SJCRH30 (cell line): Measurements from ENCODE around the gene TMEM45A. TPM values are rescaled to one million over a fixed set of nuclear protein-coding genes. Genes with fewer than 3 reads are reported as not detected.
"Not testable (repeated sequence)": the region's sequence is repeated elsewhere in the genome, so short reads cannot be mapped to it uniquely, and the experiment has no call there.

Experiments used
- DNase-seq, 2 experiments: peaks; one replicate each; pipeline ENCODE4 v3.0.0-alpha.2; 2015 to 2020
- H3K27ac ChIP-seq: fragments of 250-450 bp; sonication (Bioruptor Pico); 2 replicates; pipeline ENCODE4 v1.5.1; 2020; ENCODE audit warnings: mild to moderate bottlenecking, moderate library complexity
- H3K27me3 ChIP-seq: fragments of 250-450 bp; sonication (Bioruptor Pico); 2 replicates; pipeline ENCODE4 v1.5.1; 2020; ENCODE audit warnings: mild to moderate bottlenecking, moderate library complexity
- H3K36me3 ChIP-seq: fragments of 250-450 bp; sonication (Bioruptor Pico); 2 replicates; pipeline ENCODE4 v1.5.1; 2020; ENCODE audit warnings: mild to moderate bottlenecking, moderate library complexity
- H3K4me1 ChIP-seq: fragments of 250-450 bp; sonication (Bioruptor Pico); 2 replicates; pipeline ENCODE4 v1.5.1; 2020; ENCODE audit warnings: mild to moderate bottlenecking, moderate library complexity
- H3K4me3 ChIP-seq: fragments of 250-450 bp; sonication (Bioruptor Pico); 2 replicates; pipeline ENCODE4 v1.5.1; 2020; ENCODE audit warnings: mild to moderate bottlenecking, moderate library complexity
- H3K9me3 ChIP-seq: fragments of 250-450 bp; sonication (Bioruptor Pico); replicated peaks from 2 replicates; pipeline ENCODE4 v1.5.1; 2020; ENCODE audit warnings: mild to moderate bottlenecking, moderate library complexity
- total RNA-seq: library from RNA; depleted of rRNA; stranded (reverse); fragments of >200 nt; shearing (Covaris generic); gene quantifications from 2 replicates; pipeline ENCODE4 v1.2.3, GENCODE V29; 2014

The TMEM45A gene
- total RNA-seq, 1 experiment from 2014 or later = 30.2 TPM

GRCh38 chr3:100509818-100510217 lies 17.4 kb downstream of the TMEM45A start:
- DNase-seq, H3K27me3 ChIP-seq, H3K27ac ChIP-seq, H3K36me3 ChIP-seq, H3K4me1 ChIP-seq, H3K9me3 ChIP-seq, H3K4me3 ChIP-seq: not testable (repeated sequence)

GRCh38 chr3:100516232-100516631 lies 23.8 kb downstream of the TMEM45A start:
- Histone ChIP-seq H3K4me1 (no peaks in the 10 kb centered on the region), H3K9me3 (peaks cover 3% of the 10 kb centered on the region), H3K36me3 (no peaks in the 10 kb centered on the region), H3K27me3 (no peaks in the 10 kb centered on the region), H3K4me3 (no peak overlapping the region), H3K27ac (no peak overlapping the region)
- no peak for DNase-seq

DNA sequence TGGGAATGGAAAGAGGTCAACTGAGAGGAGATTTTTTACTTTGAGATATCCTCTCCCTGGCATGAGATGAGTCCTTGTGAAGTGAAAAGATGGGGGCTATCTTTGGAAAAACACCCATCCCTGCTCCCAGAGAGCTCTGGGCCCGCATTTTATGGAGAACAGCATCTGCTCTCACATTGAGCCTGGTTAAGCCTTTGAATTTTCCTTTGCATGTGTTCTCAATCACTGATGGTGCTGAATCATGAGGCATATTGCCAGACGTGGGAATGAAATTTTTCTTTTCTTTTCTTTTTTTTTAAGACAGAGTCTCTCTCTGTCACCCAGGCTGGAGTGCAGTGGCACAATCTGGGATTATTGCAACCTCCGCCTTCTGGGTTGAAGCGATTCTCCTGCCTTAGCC lies 24.4 kb downstream of the TMEM45A start:
- H3K27ac ChIP-seq = no peak overlapping the region
- no peak for DNase-seq
- no peak overlapping the region for H3K4me3 ChIP-seq
- H3K27me3 ChIP-seq = no peaks in the 10 kb centered on the region
- peaks cover 3% of the 10 kb centered on the region for H3K9me3 ChIP-seq
- no peaks in the 10 kb centered on the region for H3K36me3 ChIP-seq
- no peaks in the 10 kb centered on the region for H3K4me1 ChIP-seq

DNA sequence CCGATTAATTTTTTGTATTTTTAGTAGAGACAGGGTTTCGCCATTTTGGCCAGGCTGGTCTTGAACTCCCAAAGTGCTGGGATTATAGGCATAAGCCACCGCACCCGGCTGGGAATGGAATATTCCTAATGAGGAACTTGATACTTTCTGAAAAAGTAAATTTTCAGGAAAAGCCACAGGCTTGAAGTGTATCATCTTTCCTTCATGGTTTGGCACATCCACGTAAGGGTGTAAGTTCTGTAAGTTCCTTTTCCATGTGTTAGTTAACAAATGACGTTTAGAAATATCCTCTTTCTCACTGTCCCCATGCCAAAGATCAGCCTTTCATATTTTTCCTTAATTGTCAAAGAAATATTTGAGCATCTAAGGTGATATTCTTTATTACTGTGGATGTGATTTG lies 24.9 kb downstream of the TMEM45A start:
- Histone ChIP-seq H3K4me3 (no peak overlapping the region), H3K36me3 (no peaks in the 10 kb centered on the region), H3K4me1 (no peaks in the 10 kb centered on the region), H3K27ac (no peak overlapping the region), H3K27me3 (no peaks in the 10 kb centered on the region), H3K9me3 (peaks cover 3% of the 10 kb centered on the region)
- DNase-seq = no peak

DNA sequence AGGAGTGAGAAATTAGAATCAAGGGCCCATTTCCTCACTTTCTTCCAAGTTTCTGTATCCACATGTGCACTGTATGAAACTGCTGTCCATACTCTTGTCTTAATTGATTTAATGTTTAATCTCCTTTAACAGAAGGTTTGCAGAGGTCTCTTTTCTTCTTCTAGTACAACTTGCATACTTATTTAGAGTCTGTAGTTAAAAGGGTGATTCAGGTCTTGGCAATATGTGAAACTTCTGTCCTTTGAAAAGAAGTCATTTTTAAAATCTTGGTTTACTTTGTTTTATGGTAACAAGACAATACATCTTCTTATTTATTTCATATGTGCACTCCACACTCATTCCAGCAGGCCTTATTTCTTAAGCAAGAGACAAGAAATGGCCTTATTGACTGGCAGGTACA lies 25.8 kb downstream of the TMEM45A start:
- no peaks in the 10 kb centered on the region for H3K36me3 ChIP-seq
- no peak overlapping the region for H3K4me3 ChIP-seq
- H3K4me1 ChIP-seq = no peaks in the 10 kb centered on the region
- H3K27me3 ChIP-seq = no peaks in the 10 kb centered on the region
- H3K9me3 ChIP-seq = peaks cover 3% of the 10 kb centered on the region; the same call in 1 of the 2 replicates
- DNase-seq = no peak
- no peak overlapping the region for H3K27ac ChIP-seq

GRCh38 chr3:100518983-100519382 lies 26.6 kb downstream of the TMEM45A start:
- Histone ChIP-seq H3K27me3 (no peaks in the 10 kb centered on the region), H3K27ac (no peak overlapping the region), H3K4me3 (no peak overlapping the region), H3K9me3 (peaks cover 1% of the 10 kb centered on the region; the same call in 1 of the 2 replicates), H3K4me1 (no peaks in the 10 kb centered on the region), H3K36me3 (no peaks in the 10 kb centered on the region)
- DNase-seq = no peak

DNA sequence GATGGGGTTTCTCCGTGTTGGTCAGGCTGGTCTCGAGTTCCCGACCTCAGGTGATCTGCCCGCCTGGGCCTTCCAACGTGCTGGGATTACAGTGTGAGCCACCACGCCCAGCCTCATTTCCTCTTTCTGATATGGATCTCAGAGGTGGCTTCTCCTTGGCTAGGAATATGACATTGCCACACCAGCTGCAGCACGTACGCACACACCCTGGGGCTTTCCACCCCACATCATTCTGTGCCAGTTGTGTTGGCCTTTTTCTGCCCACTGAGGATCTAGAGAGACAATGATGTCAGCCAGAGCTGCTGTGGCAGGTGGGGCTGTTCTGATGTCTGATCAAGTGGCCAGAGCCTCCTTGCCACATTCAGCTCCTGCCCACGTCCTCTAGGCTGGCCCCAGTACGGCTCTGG lies 29.0 kb downstream of the TMEM45A start:
- Histone ChIP-seq H3K4me3 (no peak overlapping the region), H3K9me3 (no peaks in the 10 kb centered on the region), H3K27me3 (no peaks in the 10 kb centered on the region), H3K27ac (no peak overlapping the region), H3K4me1 (no peaks in the 10 kb centered on the region), H3K36me3 (no peaks in the 10 kb centered on the region)
- peak in 1 of 2 experiments; percentile 19 for DNase-seq

- H3K27ac ChIP-seq = no peak overlapping the region
- no peaks in the 10 kb centered on the region for H3K4me1 ChIP-seq
- no peak for DNase-seq
- H3K36me3 ChIP-seq = no peaks in the 10 kb centered on the region
- H3K27me3 ChIP-seq = no peaks in the 10 kb centered on the region
- no peaks in the 10 kb centered on the region for H3K9me3 ChIP-seq
- no peak overlapping the region for H3K4me3 ChIP-seq
Measured at GRCh38 chr3:100522125-100522524, 29.7 kb downstream of the TMEM45A start.

DNA sequence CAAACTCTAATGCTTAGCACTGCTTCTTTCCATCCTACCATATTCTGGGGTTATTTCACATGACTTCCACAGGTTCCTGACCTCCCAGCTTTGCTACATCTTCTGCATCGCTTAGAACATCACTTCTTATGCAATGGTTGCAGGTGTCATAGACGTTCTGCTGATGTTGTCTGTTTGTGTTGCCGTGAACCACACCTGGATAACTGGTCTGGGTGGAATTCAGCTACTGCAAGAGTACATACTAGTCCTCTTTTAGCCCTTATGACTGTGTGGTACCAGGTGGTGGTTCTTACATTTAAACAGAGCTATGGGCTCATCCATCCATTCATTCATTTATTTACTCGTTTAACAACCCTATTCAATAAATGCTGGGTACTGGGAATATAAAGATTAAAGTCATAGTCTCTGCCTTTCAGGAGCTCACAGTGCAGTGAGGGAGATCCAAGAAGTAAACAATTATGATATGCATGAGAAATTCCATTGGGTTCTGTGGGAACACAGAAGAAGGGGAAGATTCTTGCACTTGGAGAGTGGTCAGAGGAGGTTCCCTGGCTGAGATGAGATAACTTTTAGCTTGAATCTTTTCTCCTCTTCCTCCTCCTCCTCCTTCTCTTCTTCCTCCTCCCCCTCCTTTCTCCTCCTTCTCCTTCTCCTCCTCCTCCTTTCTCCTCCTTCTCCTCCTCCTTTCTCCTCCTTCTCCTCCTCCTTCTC lies 30.8 kb downstream of the TMEM45A start:
- Histone ChIP-seq H3K4me1 (no peaks in the 10 kb centered on the region), H3K36me3 (no peaks in the 10 kb centered on the region), H3K9me3 (no peaks in the 10 kb centered on the region), H3K4me3 (no peak overlapping the region), H3K27me3 (no peaks in the 10 kb centered on the region), H3K27ac (no peak overlapping the region)
- DNase-seq = no peak

GRCh38 chr3:100525753-100526612 lies 33.6 kb downstream of the TMEM45A start:
- no peaks in the 10 kb centered on the region for H3K27me3 ChIP-seq
- no peaks in the 10 kb centered on the region for H3K36me3 ChIP-seq
- H3K4me1 ChIP-seq = no peaks in the 10 kb centered on the region
- H3K9me3 ChIP-seq = no peaks in the 10 kb centered on the region
- DNase-seq = no peak
- H3K27ac ChIP-seq = no peak overlapping the region
- no peak overlapping the region for H3K4me3 ChIP-seq

- no peaks in the 10 kb centered on the region for H3K36me3 ChIP-seq
- H3K27me3 ChIP-seq = no peaks in the 10 kb centered on the region
- no peaks in the 10 kb centered on the region for H3K9me3 ChIP-seq
- H3K4me1 ChIP-seq = no peaks in the 10 kb centered on the region
- H3K4me3 ChIP-seq = no peak overlapping the region
- no peak for DNase-seq
- no peak overlapping the region for H3K27ac ChIP-seq
Measured at GRCh38 chr3:100526613-100527346, 34.4 kb downstream of the TMEM45A start.

DNA sequence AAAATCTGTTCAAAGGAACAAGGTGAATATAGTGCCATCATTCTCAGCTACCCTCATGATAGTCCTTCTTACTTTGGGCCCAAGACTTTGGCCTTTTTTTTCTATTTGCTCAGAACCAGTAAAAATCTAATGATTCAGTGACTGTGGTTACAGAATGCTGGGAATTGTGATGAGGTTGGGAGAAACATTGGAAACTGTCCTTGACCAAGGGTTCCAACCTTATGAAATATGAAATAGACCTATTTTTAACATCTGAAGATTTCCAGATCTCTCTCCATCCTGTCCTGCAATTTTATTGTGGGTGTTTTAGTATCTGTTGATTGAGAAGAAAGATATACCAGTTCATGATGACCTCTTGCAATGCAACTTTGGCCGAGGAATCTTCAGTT lies 34.9 kb downstream of the TMEM45A start:
- no peak for DNase-seq
- Histone ChIP-seq H3K9me3 (no peaks in the 10 kb centered on the region), H3K4me3 (no peak overlapping the region), H3K27ac (no peak overlapping the region), H3K4me1 (no peaks in the 10 kb centered on the region), H3K27me3 (no peaks in the 10 kb centered on the region), H3K36me3 (no peaks in the 10 kb centered on the region)

DNA sequence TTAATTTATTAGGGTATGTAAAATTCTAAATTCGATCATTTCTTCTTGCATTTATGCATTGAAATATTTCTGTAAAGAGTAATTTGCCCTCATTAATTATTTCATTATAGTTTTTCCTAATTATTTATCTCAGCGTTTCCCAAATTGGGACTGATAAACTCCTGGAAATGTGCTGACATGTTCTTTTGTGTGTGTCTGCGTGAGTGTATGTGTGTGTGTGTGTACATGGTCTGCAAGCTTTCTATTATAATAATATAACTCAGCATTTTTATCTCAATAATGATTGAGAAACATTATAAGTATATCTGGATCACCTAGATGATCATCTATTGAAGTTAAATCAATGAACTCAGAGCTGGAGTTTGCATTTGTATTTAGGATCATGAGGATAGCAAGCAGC lies 38.7 kb downstream of the TMEM45A start:
- H3K36me3 ChIP-seq = no peaks in the 10 kb centered on the region
- no peak overlapping the region for H3K4me3 ChIP-seq
- no peaks in the 10 kb centered on the region for H3K9me3 ChIP-seq
- no peak for DNase-seq
- no peaks in the 10 kb centered on the region for H3K4me1 ChIP-seq
- no peak overlapping the region for H3K27ac ChIP-seq
- no peaks in the 10 kb centered on the region for H3K27me3 ChIP-seq

DNA sequence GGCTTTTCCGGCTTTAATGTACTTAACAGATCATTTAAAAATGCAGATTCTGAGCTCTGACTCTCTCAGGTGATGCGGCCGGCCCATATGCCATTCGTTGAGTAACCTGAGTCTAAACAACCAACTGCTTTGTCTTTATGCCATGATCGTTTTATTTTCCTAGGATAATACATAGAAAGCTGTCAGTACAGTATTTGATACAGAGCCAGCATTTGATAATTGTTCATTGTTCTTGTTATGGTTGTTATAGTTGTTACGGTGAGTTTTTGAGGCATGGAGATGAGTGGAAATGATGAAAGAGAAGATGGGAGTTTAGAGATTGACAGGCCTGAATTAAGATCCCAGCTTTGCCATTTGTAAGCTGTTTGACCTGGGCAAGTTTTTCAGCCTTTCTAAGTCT lies 40.0 kb downstream of the TMEM45A start:
- H3K9me3 ChIP-seq = no peaks in the 10 kb centered on the region; the same call in 1 of the 2 replicates
- H3K27me3 ChIP-seq = no peaks in the 10 kb centered on the region
- H3K36me3 ChIP-seq = no peaks in the 10 kb centered on the region
- no peak overlapping the region for H3K4me3 ChIP-seq
- no peak overlapping the region for H3K27ac ChIP-seq
- DNase-seq = no peak
- no peaks in the 10 kb centered on the region for H3K4me1 ChIP-seq

- Histone ChIP-seq H3K4me3 (no peak overlapping the region), H3K27me3 (no peaks in the 10 kb centered on the region), H3K9me3 (no peaks in the 10 kb centered on the region; the same call in 1 of the 2 replicates), H3K4me1 (no peaks in the 10 kb centered on the region), H3K27ac (no peak overlapping the region), H3K36me3 (no peaks in the 10 kb centered on the region)
- no peak for DNase-seq
Measured at GRCh38 chr3:100533176-100533575, 40.8 kb downstream of the TMEM45A start.
